HepG2 (cell line): ENCODE measurements around the gene SLC35E4. TPM values are rescaled to one million over a fixed set of nuclear protein-coding genes. Genes with fewer than 3 reads are reported as not detected.

Experiments
- ATAC-seq: fragments of 200-7000 bp; cut with Tn5 transposase; 3 replicates; pipeline ENCODE4 v1.9.1; 2020; ENCODE audit warnings: mild to moderate bottlenecking, moderate library complexity
- BruUV-seq: library from RNA; stranded (reverse); fragments of 400-500 nt; replicated peaks from 2 replicates; lab custom pipeline; 2021; lab: Mats Ljungman, UMichigan
- CTCF ChIA-PET: fragments of 300-600 bp; formaldehyde crosslinking; extraction: SDS; loops from one replicate; lab custom pipeline; 2021; ENCODE audit warnings: low total read pairs, inconsistent platforms, low intra/inter-chr PET ratio; lab: Yijun Ruan, JAX
- POLR2A ChIA-PET: fragments of 350-600 bp; sonication (Branson Sonifier 250); formaldehyde crosslinking; loops from one replicate; lab custom pipeline; 2020; ENCODE audit warnings: antibody characterized with exemption, inconsistent platforms; lab: Yijun Ruan, JAX
- DNase-seq: peaks from one replicate; pipeline ENCODE4 v3.0.0-alpha.2; 2015; ENCODE audit warnings: low spot score
- FAIRE-seq: peaks from 3 replicates; lab custom pipeline; 2011; peaks lifted over from hg19 to GRCh38; lab: Jason Lieb, UNC
- H2AFZ ChIP-seq: one replicate; pipeline ENCODE4 v1.6.1; 2011; ENCODE audit warnings: low read length, inconsistent platforms
- H3K27ac ChIP-seq: fragments of 300-600 bp; 3 replicates; pipeline ENCODE4 v1.8.0; 2011; ENCODE audit warnings: mixed run types, mild to moderate bottlenecking, mixed read lengths, low read length, inconsistent platforms; ENCODE audit not compliant: insufficient read depth; ENCODE audit errors: extremely low read length
- H3K27me3 ChIP-seq, 2 experiments: fragments of 200-600 bp in 1 of 2; 2 replicates in 1 of 2; 3 replicates in 1 of 2; pipeline versions ENCODE4 v1.6.0 to v1.8.0; 2011; ENCODE audit warnings: low read length in 2 of 2, mild to moderate bottlenecking in 2 of 2, moderate library complexity in 2 of 2, inconsistent platforms in 1 of 2; ENCODE audit not compliant: insufficient read depth in 2 of 2, control insufficient read depth in 1 of 2
- H3K36me3 ChIP-seq, 2 experiments: fragments of 200-600 bp in 1 of 2; replicated peaks in 1 of 2; 2 replicates in 1 of 2; 3 replicates in 1 of 2; pipeline versions ENCODE4 v1.5.1 to v1.8.0; 2011; ENCODE audit warnings: low read length in 2 of 2, inconsistent platforms in 1 of 2; ENCODE audit not compliant: insufficient read depth in 2 of 2, control insufficient read depth in 1 of 2
- H3K4me1 ChIP-seq: 2 replicates; pipeline ENCODE4 v1.5.1; 2012; ENCODE audit warnings: low read length, inconsistent platforms; ENCODE audit not compliant: insufficient read depth
- H3K4me2 ChIP-seq: 2 replicates; pipeline ENCODE4 v1.6.0; 2011; ENCODE audit warnings: low read depth, low read length, inconsistent platforms
- H3K4me3 ChIP-seq, 3 experiments: fragments of 200-600 bp in 1 of 3; sonication (generic), shearing (Covaris generic) in 1 of 3; replicated peaks in 1 of 3; 2 replicates each; pipeline ENCODE4 v1.5.1; 2011 to 2016; ENCODE audit warnings: low read length in 3 of 3, inconsistent platforms in 2 of 3, low read depth in 2 of 3, mild to moderate bottlenecking in 2 of 3, control low read depth in 1 of 3, mixed read lengths in 1 of 3; ENCODE audit not compliant: insufficient read depth in 1 of 3
- H3K79me2 ChIP-seq: one replicate; pipeline ENCODE4 v1.6.1; 2011; ENCODE audit warnings: low read length, inconsistent platforms; ENCODE audit not compliant: insufficient read depth
- H3K9ac ChIP-seq: 2 replicates; pipeline ENCODE4 v1.6.0; 2011; ENCODE audit warnings: mild to moderate bottlenecking, low read depth, low read length, inconsistent platforms; ENCODE audit not compliant: insufficient read depth
- H3K9me3 ChIP-seq: 2 replicates; pipeline ENCODE4 v1.5.1; 2012; ENCODE audit warnings: mild to moderate bottlenecking, low read length
- H4K20me1 ChIP-seq: 2 replicates; pipeline ENCODE4 v1.6.0; 2011; ENCODE audit warnings: inconsistent platforms, mild to moderate bottlenecking, low read length, moderate library complexity; ENCODE audit not compliant: insufficient read depth
- BCL3 ChIP-seq: sonication (generic); formaldehyde crosslinking; IDR thresholded peaks from 2 replicates; pipeline ENCODE4 v1.5.1; 2020; ENCODE audit warnings: mild to moderate bottlenecking, missing genetic modification reagents, moderate library complexity
- CHD4 ChIP-seq: fragments of 200-600 bp; sonication (generic); IDR thresholded peaks from 2 replicates; pipeline ENCODE4 v1.7.0; 2017; ENCODE audit warnings: mild to moderate bottlenecking, low read length, borderline replicate concordance
- DR1 ChIP-seq: sonication (generic); formaldehyde crosslinking; IDR thresholded peaks from 2 replicates; pipeline ENCODE4 v1.8.0; 2021; ENCODE audit warnings: mild to moderate bottlenecking, missing genetic modification reagents, inconsistent platforms
- EED ChIP-seq: sonication (generic); formaldehyde crosslinking; IDR thresholded peaks from 2 replicates; pipeline ENCODE4 v1.5.0; 2020; ENCODE audit warnings: mild to moderate bottlenecking, missing genetic modification reagents
- HDAC2 ChIP-seq: sonication (generic); formaldehyde crosslinking; IDR thresholded peaks from 2 replicates; pipeline ENCODE4 v1.4.0; 2020; ENCODE audit warnings: missing genetic modification reagents
- KMT2B ChIP-seq: IDR thresholded peaks from 2 replicates; pipeline ENCODE4 v1.6.1; 2016; ENCODE audit warnings: missing genetic modification reagents, missing compliant biosample characterization
- MXI1 ChIP-seq: IDR thresholded peaks from 3 replicates; pipeline ENCODE4 v1.6.1; 2012; ENCODE audit warnings: low read depth, low read length, inconsistent platforms, borderline replicate concordance
- NPAS2 ChIP-seq: sonication (generic); formaldehyde crosslinking; IDR thresholded peaks from 2 replicates; pipeline ENCODE4 v1.8.0; 2022; ENCODE audit warnings: mild to moderate bottlenecking, missing genetic modification reagents, borderline replicate concordance
- POLR2AphosphoS5 ChIP-seq: IDR thresholded peaks from 2 replicates; pipeline ENCODE4 v1.6.1; 2012; ENCODE audit warnings: low read depth, low read length
- SALL1 ChIP-seq: sonication (generic); formaldehyde crosslinking; IDR thresholded peaks from 2 replicates; pipeline ENCODE4 v1.8.0; 2022; ENCODE audit warnings: mild to moderate bottlenecking, missing genetic modification reagents
- SNAI1 ChIP-seq: sonication (generic); formaldehyde crosslinking; IDR thresholded peaks from 2 replicates; pipeline ENCODE4 v1.5.0; 2020; ENCODE audit warnings: mild to moderate bottlenecking, missing genetic modification reagents, borderline replicate concordance
- SOX13 ChIP-seq, 3 experiments: fragments of 450-650 bp in 1 of 3; sonication (generic) in 1 of 3; formaldehyde crosslinking in 1 of 3; IDR thresholded peaks in 2 of 3; conservative IDR thresholded peaks in 1 of 3; 2 replicates each; pipeline versions ENCODE4 v1.5.0 to v1.6.1; 2016 to 2020; ENCODE audit warnings: antibody characterized with exemption in 1 of 3, mild to moderate bottlenecking in 1 of 3, missing compliant biosample characterization in 1 of 3, missing genetic modification reagents in 1 of 3, moderate library complexity in 1 of 3
- TGIF2 ChIP-seq: IDR thresholded peaks from 2 replicates; pipeline ENCODE4 v1.6.1; 2016; ENCODE audit warnings: control low read depth, missing compliant biosample characterization
- U2AF2 ChIP-seq: fragments of 200-400 bp; formaldehyde crosslinking; IDR thresholded peaks from 2 replicates; pipeline ENCODE4 v1.6.1; 2017; ENCODE audit warnings: low read depth, mild to moderate bottlenecking, low read length
- ZNF10 ChIP-seq: sonication (generic); formaldehyde crosslinking; IDR thresholded peaks from 2 replicates; pipeline ENCODE4 v1.4.0; 2020; ENCODE audit warnings: mild to moderate bottlenecking, low read depth, missing genetic modification reagents, borderline replicate concordance
- ZNF12 ChIP-seq: sonication (generic); formaldehyde crosslinking; IDR thresholded peaks from 2 replicates; pipeline ENCODE4 v1.5.0; 2020; ENCODE audit warnings: missing genetic modification reagents
- ZNF383 ChIP-seq: sonication (generic); formaldehyde crosslinking; IDR thresholded peaks from 2 replicates; pipeline ENCODE4 v1.4.0; 2020; ENCODE audit warnings: missing genetic modification reagents, mild to moderate bottlenecking, borderline replicate concordance
- ZNF589 ChIP-seq: sonication (generic); formaldehyde crosslinking; conservative IDR thresholded peaks from 2 replicates; pipeline ENCODE4 v1.8.0; 2022; ENCODE audit warnings: mild to moderate bottlenecking, moderate library complexity, missing genetic modification reagents
- WGBS: methylation state at CpG from one replicate; pipeline ENCODE4 v1.1.6; 2017; ENCODE audit warnings: low lambda C conversion rate; 5-methylcytosine and 5-hydroxymethylcytosine counted together
- in situ Hi-C: cut with HindIII; loops from 2 replicates; pipeline ENCODE4 v1.10.0; 2017; ENCODE audit warnings: low pct_unique_long_range_greater_than_20kb; ENCODE audit not compliant: extremely low pct_ligation_motif_present
- intact Hi-C: fragments of 100-400 bp; cut with micrococcal nuclease; formaldehyde crosslinking; loops from one replicate; pipeline ENCODE4 v1.10.0; 2022; ENCODE audit not compliant: unreplicated experiment
- polyA plus RNA-seq, 8 experiments: library from polyadenylated mRNA; depleted of rRNA in 3 of 8; stranded (reverse) in 7 of 8; unstranded in 1 of 8; fragments of >200 nt; fragmentation: Illumina TruSeq in 4 of 8; extraction: Trizol in 4 of 8; gene quantifications; 2 replicates each; pipeline versions ENCODE4 v1.2.1 to v1.2.3, GENCODE V29; 2011 to 2016; ENCODE audit warnings: low read depth in 4 of 8, missing spikeins in 1 of 8, mixed read lengths in 1 of 8; ENCODE audit not compliant: insufficient read depth in 1 of 8
- total RNA-seq, 5 experiments: library from RNA; depleted of rRNA; stranded (reverse); fragments of >200 nt; fragmentation: Illumina TruSeq; extraction: Trizol; gene quantifications; 2 replicates each; pipeline ENCODE4 v1.2.3, GENCODE V29; 2016; ENCODE audit warnings: low read depth in 1 of 5
- TF ChIP-seq, protein P1 (sequence below): sonication (generic); formaldehyde crosslinking; IDR thresholded peaks from 2 replicates; pipeline ENCODE4 v1.4.0; 2020; ENCODE audit warnings: mild to moderate bottlenecking, missing genetic modification reagents

The SLC35E4 gene
- total and polyA plus RNA-seq, 2 of the 13 experiments (the other 11 are each of a cell fraction or from before 2014, with no cell fraction given): 0.07 to 0.15 TPM

GRCh38 chr22:30586414-30586813, 49.2 kb upstream of the SLC35E4 start:
- H4K20me1 ChIP-seq: no peaks in the 10 kb centered on the region; the same call in 1 of the 2 replicates
- WGBS: 96% methylated on average over 8 of the region's 8 CpGs
- H3K27me3 ChIP-seq: no peaks in the 10 kb centered on the region; a peak in 1 of 5 replicates
- FAIRE-seq (no peak), DNase-seq (no peak), ATAC-seq (no peak)
- peaks cover 24% of the 10 kb centered on the region for H3K79me2 ChIP-seq
- H3K4me2 ChIP-seq: no peak overlapping the region
- no TSS peak for BruUV-seq
- ChIA-PET POLR2A (interaction anchor here (0.8 kb wide), 1 partner anchor 15 kb away, joined by 3 read pairs; no protein-coding TSS in a partner anchor), CTCF (no interaction called here)
- no peak overlapping the region for H3K4me3 ChIP-seq
- in situ Hi-C loops: no loop called here
- no peak overlapping the region for H3K9ac ChIP-seq
- peaks cover 14% of the 10 kb centered on the region for H3K4me1 ChIP-seq
- TF ChIP-seq POLR2AphosphoS5 (no peak), U2AF2 (no peak), SNAI1 (CRISPR knock-in tag) (no peak), NPAS2 (no peak), ZNF589 (CRISPR knock-in tag) (no peak), ZNF12 (CRISPR knock-in tag) (no peak), BCL3 (CRISPR knock-in tag) (no peak), DR1 (CRISPR knock-in tag) (no peak), CHD4 (no peak), MXI1 (no peak), ZNF383 (CRISPR knock-in tag) (no peak), EED (CRISPR knock-in tag) (no peak), ZNF10 (no peak), SALL1 (no peak), KMT2B (no peak), SOX13 (IDR thresholded peaks at IDR 0.05) (no peak), SOX13 (CRISPR knock-in tag; conservative IDR thresholded peaks at IDR 0.05 in 1 of 2, IDR thresholded peaks at IDR 0.05 in 1 of 2) (no peak), HDAC2 (CRISPR knock-in tag) (no peak), TGIF2 (no peak)
- TF ChIP-seq, protein P1, sequence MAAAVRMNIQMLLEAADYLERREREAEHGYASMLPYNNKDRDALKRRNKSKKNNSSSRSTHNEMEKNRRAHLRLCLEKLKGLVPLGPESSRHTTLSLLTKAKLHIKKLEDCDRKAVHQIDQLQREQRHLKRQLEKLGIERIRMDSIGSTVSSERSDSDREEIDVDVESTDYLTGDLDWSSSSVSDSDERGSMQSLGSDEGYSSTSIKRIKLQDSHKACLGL (CRISPR knock-in tag): no peak
- intact Hi-C loops: no loop called here
- no peaks in the 10 kb centered on the region for H3K9me3 ChIP-seq
- no peak overlapping the region for H2AFZ ChIP-seq
- H3K27ac ChIP-seq: no peak overlapping the region
- peaks cover 58 to 78% of the 10 kb centered on the region in 2 experiments for H3K36me3 ChIP-seq
